Left ventricle myocardium superior (tissue), 1 donor: ENCODE data around the gene GNE. TPM values are rescaled to one million over a fixed set of nuclear protein-coding genes. Genes with fewer than 3 reads are reported as not detected.

Experiments used
- ATAC-seq: fragments of 200-7000 bp; cut with Tn5 transposase; one replicate; pipeline ENCODE4 v1.9.1; 2020; ENCODE audit warnings: mild to moderate bottlenecking, moderate library complexity
- DNase-seq: peaks from one replicate; pipeline ENCODE4 v3.0.0-alpha.2; 2020
- intact Hi-C: fragments of 100-400 bp; cut with micrococcal nuclease; formaldehyde crosslinking; loops from one replicate; pipeline ENCODE4 v1.11.0; 2022
- total RNA-seq: library from RNA; stranded (reverse); fragmentation: NEBNext Ultra II Directional; extraction: Animal tissue kit (Norgen Biotek cat#: 25700); gene quantifications from one replicate; pipeline ENCODE4 v1.2.1, GENCODE V29; 2021
- donor health status: DM: no; HTN: yes; CAD: no; lungs with severe emphysema.

Gene GNE
- total RNA-seq, 1 donor from 2014 or later = 12.3 TPM

DNA sequence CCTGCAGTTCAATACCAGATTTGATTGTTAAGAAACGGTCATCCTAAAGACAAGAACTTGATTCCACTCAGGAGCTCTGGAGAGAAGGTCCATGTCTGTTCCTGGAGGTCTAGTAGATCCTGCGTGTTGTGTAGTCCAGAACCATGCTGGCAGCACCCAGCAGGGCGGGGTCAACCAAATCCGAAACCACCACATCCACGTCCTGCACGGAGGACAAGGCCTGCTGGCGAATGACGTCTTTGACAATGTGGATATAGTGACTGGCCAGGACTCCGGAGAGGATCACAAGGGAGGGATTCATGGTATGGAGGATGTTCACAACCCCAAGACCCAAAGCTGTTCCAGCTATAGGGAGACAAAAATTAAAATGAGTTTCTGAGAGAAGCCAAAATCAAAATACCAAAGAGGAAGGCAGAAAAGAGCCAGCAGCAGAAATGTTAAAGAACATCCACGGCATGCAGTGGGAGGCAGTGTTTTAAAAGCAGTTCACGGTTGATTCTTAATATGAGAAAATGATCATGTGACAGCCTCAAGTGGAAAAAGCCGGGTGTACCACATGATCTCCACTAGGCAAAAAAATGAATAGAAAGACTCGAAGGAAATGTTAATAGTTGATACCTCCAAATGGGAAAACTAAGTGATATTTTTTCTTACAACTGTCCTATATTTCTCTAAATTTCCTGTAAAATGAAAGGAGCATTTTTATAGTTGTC is 40.8 kb downstream of the GNE start:
- ATAC-seq (no peak), DNase-seq (no peak)
- intact Hi-C loops = no loop called here

GRCh38 chr9:36214571-36214970 is 43.7 kb downstream of the GNE start:
- ATAC-seq (peak; percentile 30), DNase-seq (no peak)
- intact Hi-C loops = no loop called here

DNA sequence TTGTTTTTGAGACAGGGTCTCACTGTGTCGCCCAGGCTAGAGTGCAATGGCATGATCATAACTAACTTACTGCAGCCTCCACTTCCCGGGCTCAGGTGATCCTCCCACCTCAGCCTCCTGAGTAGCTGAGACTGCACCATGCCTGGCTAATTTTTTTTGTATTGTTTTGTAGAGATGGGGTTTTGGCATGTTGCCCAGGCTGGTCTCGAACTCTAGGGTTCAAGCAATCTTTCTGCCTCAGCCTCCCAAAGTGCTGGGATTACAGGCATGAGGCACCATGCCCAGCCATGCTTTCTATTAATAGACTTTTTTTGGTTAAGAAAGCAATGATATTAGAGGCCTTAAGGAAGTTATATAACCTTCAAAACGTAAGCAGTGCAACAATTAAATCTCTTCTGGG is 44.3 kb downstream of the GNE start:
- DNase-seq (no peak), ATAC-seq (no peak)
- intact Hi-C loops = no loop called here

DNA sequence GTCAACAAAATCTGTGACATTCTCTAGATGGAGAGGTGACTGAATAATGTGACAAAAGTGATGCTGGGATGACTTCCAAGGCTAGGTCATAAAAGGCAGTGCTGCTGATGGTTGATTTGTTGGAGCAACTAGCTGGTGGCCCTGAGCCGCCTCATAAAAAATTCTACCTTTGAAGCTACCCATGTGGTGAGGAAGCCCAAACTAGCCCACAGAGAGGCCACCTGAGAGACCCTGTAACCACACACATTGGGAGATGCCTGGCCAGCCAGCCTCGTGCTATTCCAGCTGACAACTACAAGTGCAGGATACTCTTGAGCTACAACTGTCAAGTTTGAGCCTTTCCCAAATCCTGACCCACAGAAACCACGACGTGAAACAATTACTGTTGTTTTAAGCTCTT is 44.9 kb downstream of the GNE start:
- DNase-seq (no peak), ATAC-seq (no peak)
- intact Hi-C loops = no loop called here

DNA sequence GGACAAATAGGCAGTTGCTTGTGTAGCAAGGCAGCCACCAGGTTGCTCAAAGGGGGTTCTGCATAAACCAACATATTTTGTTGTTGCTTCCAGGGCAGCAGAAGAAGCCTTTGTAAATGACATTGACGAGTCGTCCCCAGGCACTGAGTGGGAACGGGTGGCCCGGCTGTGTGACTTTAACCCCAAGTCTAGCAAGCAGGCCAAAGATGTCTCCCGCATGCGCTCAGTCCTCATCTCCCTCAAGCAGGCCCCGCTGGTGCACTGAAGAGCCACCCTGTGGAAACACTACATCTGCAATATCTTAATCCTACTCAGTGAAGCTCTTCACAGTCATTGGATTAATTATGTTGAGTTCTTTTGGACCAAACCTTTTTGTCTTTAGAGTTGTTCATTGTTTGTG is 46.7 kb downstream of the GNE start:
- intact Hi-C loops = no loop called here
- ATAC-seq = peak; percentile 14
- DNase-seq = no peak

DNA sequence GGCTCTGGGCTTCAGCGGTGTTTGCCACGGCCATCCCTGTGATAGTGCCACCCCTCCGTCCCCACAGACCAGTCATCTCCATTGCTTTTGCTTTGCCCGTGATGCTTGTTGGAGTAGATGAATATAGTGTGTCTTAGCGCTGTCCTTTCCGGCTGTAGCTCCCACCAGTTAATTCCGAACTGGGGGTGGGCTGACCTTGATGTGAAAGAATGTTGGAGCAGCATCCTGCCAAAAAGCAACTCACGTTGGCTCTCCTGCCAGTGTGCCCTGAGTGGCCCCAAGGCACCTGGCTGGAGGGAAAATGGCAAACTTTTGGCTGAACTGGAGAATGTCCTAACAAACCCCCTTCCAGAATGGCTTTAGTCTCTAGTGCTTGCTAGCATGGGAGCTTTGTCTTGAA is 47.5 kb downstream of the GNE start:
- DNase-seq (no peak), ATAC-seq (peak; percentile 8)
- intact Hi-C loops = no loop called here

DNA sequence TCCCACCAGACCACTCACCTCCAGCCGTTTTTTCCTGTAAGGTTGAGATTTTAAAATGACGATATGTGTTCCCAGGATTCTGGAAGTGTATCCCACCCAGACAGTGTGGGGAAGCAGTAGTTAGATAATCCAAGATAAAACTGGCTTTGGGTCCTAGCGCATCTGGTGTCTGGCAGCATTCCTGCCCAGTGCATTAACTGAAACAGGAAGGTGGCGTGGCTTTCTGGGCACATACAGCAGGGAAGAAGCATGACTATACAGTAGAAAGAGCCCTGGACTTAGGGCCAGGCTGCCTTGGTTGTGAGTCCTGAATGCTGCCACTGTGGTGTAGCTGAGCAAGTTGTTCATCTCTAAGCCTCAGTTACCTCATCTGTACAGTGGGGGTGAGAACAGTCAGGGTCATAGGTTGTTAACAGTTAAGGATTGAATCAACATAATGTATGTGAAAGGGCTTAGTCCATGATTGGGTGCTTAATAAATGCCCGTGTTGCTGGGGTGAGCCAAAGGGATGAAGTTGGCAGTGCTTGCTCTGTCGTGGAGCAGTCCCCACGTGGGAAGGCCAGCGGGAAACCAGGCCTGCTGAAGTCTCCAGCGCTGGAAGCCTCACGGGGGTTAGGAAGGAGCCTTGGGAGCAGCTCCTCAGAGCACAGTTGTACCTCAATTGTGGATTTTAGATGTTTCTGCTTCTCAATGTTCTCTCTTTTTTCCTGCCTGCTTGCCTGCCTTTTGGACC is 49.6 kb downstream of the GNE start:
- intact Hi-C loops = no loop called here
- ATAC-seq (no peak), DNase-seq (no peak)

- no peak for ATAC-seq
- no peak for DNase-seq
- intact Hi-C loops = no loop called here
Observed at GRCh38 chr9:36207546-36208012, 50.7 kb downstream of the GNE start.

GRCh38 chr9:36207016-36207415 is 51.2 kb downstream of the GNE start:
- intact Hi-C loops = no loop called here
- peak; percentile 19 for ATAC-seq
- no peak for DNase-seq

GRCh38 chr9:36204906-36205547 is 53.2 kb downstream of the GNE start:
- ATAC-seq (peak; percentile 83), DNase-seq (no peak)
- intact Hi-C loops = no loop called here

DNA sequence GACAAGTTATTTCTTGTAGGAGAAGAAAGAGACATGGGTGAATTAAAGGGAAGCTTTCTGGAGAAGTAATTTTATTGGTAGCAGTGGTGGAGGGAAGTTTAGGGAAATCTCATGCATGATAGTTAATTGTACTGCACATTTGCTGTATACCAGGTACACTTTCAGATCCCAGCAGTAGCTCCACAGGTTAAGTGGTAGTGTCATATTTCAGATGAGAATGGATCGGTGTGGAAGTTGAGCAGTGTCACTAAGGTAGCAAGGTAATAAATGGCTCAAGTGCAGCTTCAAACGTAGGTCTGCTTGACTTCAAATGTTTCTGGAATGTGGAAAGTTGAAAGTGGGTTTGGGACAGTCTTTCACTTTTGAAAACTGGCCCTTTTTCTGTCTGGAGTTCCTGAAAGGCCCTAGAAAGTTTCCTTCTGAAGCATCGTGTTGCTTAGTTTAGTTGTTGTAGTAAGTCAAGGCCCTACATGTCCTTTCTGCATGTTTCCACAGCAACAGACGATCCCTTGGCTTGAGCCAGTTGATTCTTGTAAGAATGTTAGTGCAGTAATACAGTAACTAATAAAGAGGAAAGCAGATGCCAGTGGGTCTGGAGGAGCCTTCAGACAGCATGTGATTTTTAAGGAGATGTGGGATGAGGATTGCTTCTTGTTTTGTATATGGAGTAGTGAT is 63.8 kb downstream of the GNE start:
- ATAC-seq = no peak
- intact Hi-C loops = no loop called here
- DNase-seq = no peak

DNA sequence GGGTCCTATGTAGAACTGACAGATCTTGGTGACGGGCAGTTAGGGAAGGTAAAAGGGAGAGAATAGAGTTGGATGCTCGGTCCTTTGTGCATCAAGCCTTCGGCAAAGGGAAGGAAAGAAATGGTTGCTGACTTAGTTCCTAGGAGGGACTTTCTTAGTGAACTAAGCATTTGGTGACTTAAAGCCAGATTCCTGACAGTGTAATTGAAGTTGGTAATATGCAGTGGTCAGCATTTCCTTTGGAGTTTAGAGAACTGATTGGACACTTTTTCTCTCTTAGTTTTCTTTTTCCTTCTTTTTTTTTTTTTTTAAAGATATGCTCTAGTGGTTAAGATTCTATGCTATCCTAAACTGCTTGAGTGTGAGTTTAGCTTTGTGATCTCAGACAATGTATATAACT is 65.2 kb downstream of the GNE start:
- intact Hi-C loops = no loop called here
- no peak for ATAC-seq
- no peak for DNase-seq

DNA sequence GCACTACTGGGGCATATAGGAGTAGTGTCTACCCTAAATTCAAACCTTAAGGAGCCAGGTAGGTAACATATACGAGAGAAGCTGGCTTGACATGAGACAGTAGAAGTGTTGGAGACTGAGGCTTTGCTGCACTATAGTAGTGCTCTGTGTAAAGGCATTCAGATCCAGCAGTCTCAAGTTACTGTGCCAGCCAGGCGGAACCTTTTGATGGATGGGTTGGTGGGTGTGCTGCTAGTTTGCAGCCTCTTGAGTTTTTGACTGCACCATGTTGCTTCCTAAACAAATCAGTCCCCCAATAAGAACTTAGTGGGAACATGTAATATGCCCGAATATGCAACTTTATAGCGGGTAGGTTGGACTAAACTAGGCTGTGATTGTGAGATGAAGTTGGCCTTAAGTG is 66.1 kb downstream of the GNE start:
- no peak for ATAC-seq
- intact Hi-C loops = no loop called here
- no peak for DNase-seq

- intact Hi-C loops = no loop called here
- ATAC-seq (no peak), DNase-seq (no peak)
Observed at GRCh38 chr9:36191686-36192085, 66.6 kb downstream of the GNE start.

DNA sequence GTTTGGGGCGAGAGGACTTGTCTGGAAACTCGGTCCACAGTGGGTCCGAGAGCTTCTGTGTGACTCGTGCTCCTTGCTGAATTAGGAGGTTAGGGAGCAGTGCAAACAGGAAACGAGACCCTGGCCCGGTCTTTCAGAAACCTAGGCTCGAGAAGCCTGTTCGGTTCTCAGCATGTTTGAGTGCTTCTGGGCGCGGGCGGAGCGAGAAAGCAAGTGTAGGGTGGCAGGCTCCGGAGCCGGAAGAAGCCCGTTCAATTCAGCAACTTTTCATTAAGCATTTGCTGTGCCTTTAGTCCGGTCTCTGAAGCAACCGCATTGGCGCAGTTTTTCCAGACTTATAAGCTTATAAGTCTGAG is 67.0 kb downstream of the GNE start:
- intact Hi-C loops = no loop called here
- DNase-seq (peak; percentile 46), ATAC-seq (peak; percentile 10)

DNA sequence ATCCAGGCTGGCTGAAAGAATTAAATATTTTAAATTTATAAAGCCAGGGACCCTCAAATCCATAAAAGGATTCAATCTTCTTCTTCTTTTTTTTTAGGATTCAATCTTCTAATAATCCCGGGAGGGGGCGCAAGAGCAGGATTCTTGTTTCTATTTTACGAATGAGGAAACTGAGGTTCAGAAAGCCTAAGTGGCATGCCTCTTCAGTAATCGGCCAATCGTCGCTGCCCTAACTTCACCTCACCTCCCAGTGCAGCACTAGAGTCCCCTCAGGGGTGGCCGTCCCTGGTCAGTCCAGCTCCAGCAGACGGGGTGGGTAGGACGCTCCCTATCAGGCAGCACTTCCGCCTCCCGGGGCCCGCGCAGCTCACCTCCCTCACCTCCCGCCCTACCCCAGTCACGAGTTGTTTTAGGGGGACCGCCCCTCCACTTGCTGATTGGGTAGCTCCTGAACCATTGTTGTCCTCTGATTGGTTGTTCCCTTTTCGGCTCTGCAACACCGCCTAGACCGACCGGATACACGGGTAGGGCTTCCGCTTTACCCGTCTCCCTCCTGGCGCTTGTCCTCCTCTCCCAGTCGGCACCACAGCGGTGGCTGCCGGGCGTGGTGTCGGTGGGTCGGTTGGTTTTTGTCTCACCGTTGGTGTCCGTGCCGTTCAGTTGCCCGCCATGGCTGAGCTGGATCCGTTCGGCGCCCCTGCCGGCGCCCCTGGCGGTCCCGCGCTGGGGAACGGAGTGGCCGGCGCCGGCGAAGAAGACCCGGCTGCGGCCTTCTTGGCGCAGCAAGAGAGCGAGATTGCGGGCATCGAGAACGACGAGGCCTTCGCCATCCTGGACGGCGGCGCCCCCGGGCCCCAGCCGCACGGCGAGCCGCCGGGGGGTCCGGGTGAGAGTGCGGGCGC is 67.6 kb downstream of the GNE start, which contains the start of gene CLTA:
Gene CLTA (plus strand): TSS at position 534 of the 902 bp plus-strand sequence. CDS start 136 bp downstream, at position 670.
- intact Hi-C loops = no loop called here
- ATAC-seq (peak; percentile 99), DNase-seq (peak; percentile 96)

DNA sequence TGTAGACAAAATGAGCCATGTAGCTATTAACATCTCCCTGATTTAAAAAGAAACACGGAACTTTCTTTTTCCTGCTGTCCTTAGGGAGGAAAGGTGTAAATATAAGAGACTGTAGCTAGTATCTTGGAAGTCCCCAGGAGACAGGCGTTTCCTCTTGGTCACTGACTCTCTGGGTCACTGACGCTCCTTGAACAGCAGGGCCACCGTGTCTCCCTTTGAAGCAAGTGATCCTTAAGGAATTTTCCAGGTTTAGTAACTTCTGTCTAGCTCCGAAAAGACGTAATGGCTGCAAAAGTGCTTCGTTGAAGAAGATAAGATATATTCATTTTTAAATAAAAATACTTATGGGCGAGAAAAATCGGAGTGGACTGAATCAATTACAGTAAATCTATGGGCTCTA is 68.3 kb downstream of the GNE start:
- intact Hi-C loops = no loop called here
- ATAC-seq (no peak), DNase-seq (no peak)

GRCh38 chr9:36188212-36188611 is 70.0 kb downstream of the GNE start:
- intact Hi-C loops = no loop called here
- ATAC-seq = no peak
- DNase-seq = no peak

GRCh38 chr9:36187414-36187813 is 70.8 kb downstream of the GNE start:
- DNase-seq (no peak), ATAC-seq (no peak)
- intact Hi-C loops = no loop called here
